HepG2 (cell line): ENCODE results near the gene ARHGAP12. TPM values are rescaled to one million over a fixed set of nuclear protein-coding genes. Genes with fewer than 3 reads are reported as not detected.

Experiments used
- CAMTA2 ChIP-seq: sonication (generic); formaldehyde crosslinking; IDR thresholded peaks from 2 replicates; pipeline ENCODE4 v1.4.0; 2020; ENCODE audit warnings: mild to moderate bottlenecking, missing genetic modification reagents, borderline replicate concordance
- LCORL ChIP-seq, 2 experiments: fragments of 450-650 bp in 1 of 2; sonication (generic) in 1 of 2; formaldehyde crosslinking in 1 of 2; IDR thresholded peaks; 2 replicates each; pipeline versions ENCODE4 v1.5.0 to v1.6.1; 2017 to 2020; ENCODE audit warnings: antibody characterized with exemption in 1 of 2, missing genetic modification reagents in 1 of 2
- NCOA1 ChIP-seq: sonication (generic); formaldehyde crosslinking; IDR thresholded peaks from 2 replicates; pipeline ENCODE4 v1.9.0; 2021; ENCODE audit warnings: missing genetic modification reagents
- SATB2 ChIP-seq: sonication (generic); formaldehyde crosslinking; IDR thresholded peaks from 2 replicates; pipeline ENCODE4 v1.5.0; 2020; ENCODE audit warnings: missing genetic modification reagents
- SMAD1 ChIP-seq: sonication (generic); formaldehyde crosslinking; IDR thresholded peaks from 2 replicates; pipeline ENCODE4 v1.4.0; 2020; ENCODE audit warnings: missing genetic modification reagents, low read depth, mild to moderate bottlenecking, borderline replicate concordance
- SMAD3 ChIP-seq: sonication (generic); formaldehyde crosslinking; IDR thresholded peaks from 2 replicates; pipeline ENCODE4 v1.4.0; 2020; ENCODE audit warnings: missing genetic modification reagents
- SMYD3 ChIP-seq: sonication (generic); formaldehyde crosslinking; IDR thresholded peaks from 2 replicates; pipeline ENCODE4 v1.8.1; 2023; ENCODE audit warnings: mild to moderate bottlenecking, missing genetic modification reagents
- SRSF9 ChIP-seq: fragments of 200-400 bp; formaldehyde crosslinking; IDR thresholded peaks from 2 replicates; pipeline ENCODE4 v1.6.1; 2018; ENCODE audit warnings: borderline replicate concordance, mild to moderate bottlenecking, low read depth, low read length; ENCODE audit not compliant: insufficient read depth, poor library complexity, severe bottlenecking
- STAT5B ChIP-seq: sonication (generic); formaldehyde crosslinking; IDR thresholded peaks from 2 replicates; pipeline ENCODE4 v1.4.0; 2020; ENCODE audit warnings: missing genetic modification reagents
- TCF7 ChIP-seq: sonication (generic); IDR thresholded peaks from 2 replicates; pipeline ENCODE4 v1.6.1; 2016; ENCODE audit warnings: antibody characterized with exemption, low read depth
- TEAD3 ChIP-seq: optimal IDR thresholded peaks from 2 replicates; pipeline ENCODE3; 2016; ENCODE audit warnings: borderline replicate concordance
- ZBTB3 ChIP-seq: sonication (generic); formaldehyde crosslinking; IDR thresholded peaks from 2 replicates; pipeline ENCODE4 v1.4.0; 2020; ENCODE audit warnings: low read depth, mild to moderate bottlenecking, moderate library complexity, missing genetic modification reagents, borderline replicate concordance
- ZBTB33 ChIP-seq: sonication (generic); formaldehyde crosslinking; IDR thresholded peaks from 2 replicates; pipeline ENCODE4 v1.4.0; 2020; ENCODE audit warnings: missing genetic modification reagents
- ZFP41 ChIP-seq: sonication (generic); formaldehyde crosslinking; IDR thresholded peaks from 2 replicates; pipeline ENCODE4 v1.4.0; 2020; ENCODE audit warnings: mild to moderate bottlenecking, missing genetic modification reagents, borderline replicate concordance
- ZNF143 ChIP-seq: sonication (generic); formaldehyde crosslinking; IDR thresholded peaks from 2 replicates; pipeline ENCODE4 v1.4.0; 2020; ENCODE audit warnings: missing genetic modification reagents
- ZNF280D ChIP-seq: sonication (generic); formaldehyde crosslinking; IDR thresholded peaks from 2 replicates; pipeline ENCODE4 v1.5.1; 2020; ENCODE audit warnings: mild to moderate bottlenecking, missing genetic modification reagents
- ZNF414 ChIP-seq: sonication (generic); formaldehyde crosslinking; IDR thresholded peaks from 2 replicates; pipeline ENCODE4 v1.5.0; 2020; ENCODE audit warnings: missing genetic modification reagents
- ZNF580 ChIP-seq: IDR thresholded peaks from 2 replicates; pipeline ENCODE4 v1.6.1; 2016; ENCODE audit warnings: low read depth, borderline replicate concordance
- ZSCAN21 ChIP-seq: sonication (generic); formaldehyde crosslinking; IDR thresholded peaks from 2 replicates; pipeline ENCODE4 v1.8.0; 2022; ENCODE audit warnings: mild to moderate bottlenecking, missing genetic modification reagents, moderate library complexity, borderline replicate concordance
- polyA plus RNA-seq, 8 experiments: library from polyadenylated mRNA; depleted of rRNA in 3 of 8; stranded (reverse) in 7 of 8; unstranded in 1 of 8; fragments of >200 nt; fragmentation: Illumina TruSeq in 4 of 8; extraction: Trizol in 4 of 8; gene quantifications; 2 replicates each; pipeline versions ENCODE4 v1.2.1 to v1.2.3, GENCODE V29; 2011 to 2016; ENCODE audit warnings: low read depth in 4 of 8, missing spikeins in 1 of 8, mixed read lengths in 1 of 8; ENCODE audit not compliant: insufficient read depth in 1 of 8
- total RNA-seq, 5 experiments: library from RNA; depleted of rRNA; stranded (reverse); fragments of >200 nt; fragmentation: Illumina TruSeq; extraction: Trizol; gene quantifications; 2 replicates each; pipeline ENCODE4 v1.2.3, GENCODE V29; 2016; ENCODE audit warnings: low read depth in 1 of 5

ARHGAP12 gene
- total and polyA plus RNA-seq, 2 of the 13 experiments (the other 11 are each of a cell fraction or from before 2014, with no cell fraction given): 25.0 to 54.6 TPM

- TF ChIP-seq SMAD1 (CRISPR knock-in tag): no peak
- TF ChIP-seq ZNF580: no peak
- TF ChIP-seq ZBTB3 (CRISPR knock-in tag): no peak
- no peak for TF ChIP-seq ZNF143 (CRISPR knock-in tag)
- TF ChIP-seq TCF7: peak; percentile 36; the same call in 1 of the 2 replicates
- TF ChIP-seq CAMTA2: no peak
- TF ChIP-seq SATB2 (CRISPR knock-in tag): no peak
- no peak for TF ChIP-seq STAT5B (CRISPR knock-in tag)
- no peak for TF ChIP-seq ZBTB33 (CRISPR knock-in tag)
- no peak for TF ChIP-seq LCORL (IDR thresholded peaks at IDR 0.05)
- TF ChIP-seq LCORL (CRISPR knock-in tag; IDR thresholded peaks at IDR 0.05): peak; percentile 77
- TF ChIP-seq SRSF9: no peak
- no peak for TF ChIP-seq NCOA1 (CRISPR knock-in tag)
- no peak for TF ChIP-seq ZFP41 (CRISPR knock-in tag)
- TF ChIP-seq ZNF414 (CRISPR knock-in tag): no peak; the same call in 1 of the 2 replicates
- TF ChIP-seq ZNF280D: no peak
- no peak; the same call in 1 of the 2 replicates for TF ChIP-seq ZSCAN21 (CRISPR knock-in tag)
- TF ChIP-seq TEAD3 (CRISPR knock-in tag): peak; percentile 6
- TF ChIP-seq SMYD3: 0 out of 2 replicates have a peak, but pooled peaks have one; percentile 24
- no peak for TF ChIP-seq SMAD3 (CRISPR knock-in tag)
Measured at GRCh38 chr10:31929261-31930022, 811 bp upstream of the ARHGAP12 start (continued).
